ENCODE measurements around the gene ZC3HAV1. TPM values are rescaled to one million over a fixed set of nuclear protein-coding genes. Genes with fewer than 3 reads are reported as not detected.

ZC3HAV1 gene
- total and polyA plus RNA-seq, 9 of the 15 experiments (the other 6 are each of a cell fraction or from before 2014, with no cell fraction given), result 11.9 to 40.5 (median 23.9) TPM

DNA sequence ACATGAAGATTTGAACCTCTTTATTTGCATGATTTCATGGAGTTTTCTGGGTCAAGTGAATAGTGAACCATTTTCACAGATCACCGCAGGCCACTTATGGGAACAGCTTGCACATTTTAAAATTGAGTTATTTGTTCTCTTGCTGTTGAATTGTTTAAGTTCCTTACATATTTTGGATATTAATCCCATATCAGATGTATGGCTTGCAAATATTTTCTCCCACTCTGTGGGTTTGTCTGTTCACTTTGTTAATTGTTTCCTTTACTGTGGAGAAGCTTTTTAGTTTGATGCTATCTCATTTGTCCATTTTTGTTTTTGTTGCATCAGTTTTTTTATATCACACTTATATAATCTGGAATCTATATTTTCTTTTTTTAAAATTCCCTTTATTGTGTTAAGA, 59.6 kb downstream of the ZC3HAV1 start (continued):
- no peak for TF ChIP-seq POLR3A (IDR thresholded peaks at IDR 0.05; ENCODE audit: borderline replicate concordance, extremely low read depth, insufficient read depth, insufficient read length)
- TF ChIP-seq, protein P1, sequence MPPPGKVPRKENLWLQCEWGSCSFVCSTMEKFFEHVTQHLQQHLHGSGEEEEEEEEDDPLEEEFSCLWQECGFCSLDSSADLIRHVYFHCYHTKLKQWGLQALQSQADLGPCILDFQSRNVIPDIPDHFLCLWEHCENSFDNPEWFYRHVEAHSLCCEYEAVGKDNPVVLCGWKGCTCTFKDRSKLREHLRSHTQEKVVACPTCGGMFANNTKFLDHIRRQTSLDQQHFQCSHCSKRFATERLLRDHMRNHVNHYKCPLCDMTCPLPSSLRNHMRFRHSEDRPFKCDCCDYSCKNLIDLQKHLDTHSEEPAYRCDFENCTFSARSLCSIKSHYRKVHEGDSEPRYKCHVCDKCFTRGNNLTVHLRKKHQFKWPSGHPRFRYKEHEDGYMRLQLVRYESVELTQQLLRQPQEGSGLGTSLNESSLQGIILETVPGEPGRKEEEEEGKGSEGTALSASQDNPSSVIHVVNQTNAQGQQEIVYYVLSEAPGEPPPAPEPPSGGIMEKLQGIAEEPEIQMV (tag; conservative IDR thresholded peaks at IDR 0.05; ENCODE audit: low read depth), result no peak
- TF ChIP-seq E2F3 (CRISPR knock-in tag; IDR thresholded peaks at IDR 0.05), result no peak
- no peak for TF ChIP-seq NCOA4 (IDR thresholded peaks at IDR 0.05; ENCODE audit: partially characterized antibody)
- TF ChIP-seq BRD4 (IDR thresholded peaks at IDR 0.05), result no peak
- no peak for TF ChIP-seq GABPA (tag; conservative IDR thresholded peaks at IDR 0.05; ENCODE audit: low read depth)

DNA sequence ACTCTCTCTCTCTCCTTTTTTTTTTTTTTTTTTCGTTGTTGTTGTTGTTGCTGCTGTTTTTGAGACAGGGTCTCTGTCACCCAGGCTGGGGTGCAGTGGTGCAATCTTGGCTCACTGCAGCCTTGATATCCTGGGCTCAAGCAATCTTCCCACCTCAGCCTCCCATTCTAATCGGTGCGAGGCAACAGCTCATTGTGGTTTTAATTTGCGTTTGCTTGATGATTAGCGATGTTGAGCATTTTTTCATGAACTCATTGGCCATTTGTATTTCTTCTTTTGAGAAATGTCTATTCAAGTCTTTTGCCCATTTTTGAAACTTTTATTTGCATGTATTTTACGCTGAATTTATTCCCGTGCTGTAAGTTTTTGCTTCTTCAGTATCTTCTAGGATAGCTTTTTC, 60.4 kb downstream of the ZC3HAV1 start:
- no peaks in the 10 kb centered on the region for H3K9me1 ChIP-seq (ENCODE audit: control insufficient read depth, insufficient read depth, low read length)
- no TSS peak for BruUV-seq (replicated peaks)
- CTCF ChIA-PET (ENCODE audit: low intra/inter-chr PET ratio), result no interaction called here
- no peak overlapping the region for H3K9ac ChIP-seq (ENCODE audit: insufficient read depth in 1 of 2, low read depth in 2 of 2, low read length in 2 of 2)
- POLR2A ChIA-PET, result interaction anchor here (1.3 to 1.7 kb wide), 2 partner anchors 9 to 11 kb away, joined by 4 to 5 read pairs; no protein-coding TSS in a partner anchor
- 79% methylated on average over 7 of the region's 7 CpGs for WGBS (ENCODE audit: insufficient coverage, low coverage, missing lambda C conversion rate)
- no peaks in the 10 kb centered on the region for H3K27me3 ChIP-seq (ENCODE audit: control insufficient read depth in 2 of 2, insufficient read depth in 2 of 2, low read length in 2 of 2)
- H3K4me2 ChIP-seq (ENCODE audit: insufficient read depth, low read length), result no peak overlapping the region
- intact Hi-C loops (cut with micrococcal nuclease) (no loop called here), in situ Hi-C loops (cut with MboI) (no loop called here)
- H3K79me2 ChIP-seq (ENCODE audit: control insufficient read depth, insufficient read depth, low read length), result no peaks in the 10 kb centered on the region
- H3K4me1 ChIP-seq (replicated peaks in 1 of 2; ENCODE audit: control insufficient read depth in 2 of 2, insufficient read depth in 2 of 2, low read length in 2 of 2), result peaks cover 4 to 15% of the 10 kb centered on the region in 2 experiments; a peak in 4 of 5 replicates
- no peaks in the 10 kb centered on the region for H3K9me3 ChIP-seq (replicated peaks; ENCODE audit: control insufficient read depth, insufficient read depth, low read depth, low read length)
- H3K27ac ChIP-seq (ENCODE audit: extremely low read depth, low read depth, low read length), result no peak overlapping the region
- H2AFZ ChIP-seq (ENCODE audit: low read depth, low read length), result no peak overlapping the region
- H3K36me3 ChIP-seq (ENCODE audit: control insufficient read depth, insufficient read depth, low read length), result peaks cover 77% of the 10 kb centered on the region
- ATAC-seq, result no peak
- H4K20me1 ChIP-seq (replicated peaks; ENCODE audit: control insufficient read depth, insufficient read depth, low read length), result no peaks in the 10 kb centered on the region
- no peak overlapping the region for H3K4me3 ChIP-seq
- no peak for FAIRE-seq
- no peak for DNase-seq (ENCODE audit: extremely low read depth in 1 of 4, low spot score in 3 of 4)
- TF ChIP-seq ZNF778 (CRISPR knock-in tag; IDR thresholded peaks at IDR 0.05) (no peak), ZNF253 (CRISPR knock-in tag; conservative IDR thresholded peaks at IDR 0.05) (no peak), HNRNPUL1 (IDR thresholded peaks at IDR 0.05; ENCODE audit: low read length) (no peak), SMARCE1 (IDR thresholded peaks at IDR 0.05) (no peak), ELF1 (tag; IDR thresholded peaks at IDR 0.05) (no peak), GTF2A2 (tag; IDR thresholded peaks at IDR 0.05) (no peak), MEF2D (tag; conservative IDR thresholded peaks at IDR 0.05; ENCODE audit: low read depth) (no peak)
- TF ChIP-seq, protein P2, sequence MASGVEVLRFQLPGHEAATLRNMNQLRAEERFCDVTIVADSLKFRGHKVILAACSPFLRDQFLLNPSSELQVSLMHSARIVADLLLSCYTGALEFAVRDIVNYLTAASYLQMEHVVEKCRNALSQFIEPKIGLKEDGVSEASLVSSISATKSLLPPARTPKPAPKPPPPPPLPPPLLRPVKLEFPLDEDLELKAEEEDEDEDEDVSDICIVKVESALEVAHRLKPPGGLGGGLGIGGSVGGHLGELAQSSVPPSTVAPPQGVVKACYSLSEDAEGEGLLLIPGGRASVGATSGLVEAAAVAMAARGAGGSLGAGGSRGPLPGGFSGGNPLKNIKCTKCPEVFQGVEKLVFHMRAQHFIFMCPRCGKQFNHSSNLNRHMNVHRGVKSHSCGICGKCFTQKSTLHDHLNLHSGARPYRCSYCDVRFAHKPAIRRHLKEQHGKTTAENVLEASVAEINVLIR (CRISPR knock-in tag; IDR thresholded peaks at IDR 0.05), result no peak
- TF ChIP-seq, protein P3, sequence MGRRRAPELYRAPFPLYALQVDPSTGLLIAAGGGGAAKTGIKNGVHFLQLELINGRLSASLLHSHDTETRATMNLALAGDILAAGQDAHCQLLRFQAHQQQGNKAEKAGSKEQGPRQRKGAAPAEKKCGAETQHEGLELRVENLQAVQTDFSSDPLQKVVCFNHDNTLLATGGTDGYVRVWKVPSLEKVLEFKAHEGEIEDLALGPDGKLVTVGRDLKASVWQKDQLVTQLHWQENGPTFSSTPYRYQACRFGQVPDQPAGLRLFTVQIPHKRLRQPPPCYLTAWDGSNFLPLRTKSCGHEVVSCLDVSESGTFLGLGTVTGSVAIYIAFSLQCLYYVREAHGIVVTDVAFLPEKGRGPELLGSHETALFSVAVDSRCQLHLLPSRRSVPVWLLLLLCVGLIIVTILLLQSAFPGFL (CRISPR knock-in tag; IDR thresholded peaks at IDR 0.05), result no peak
- TF ChIP-seq, protein P4, sequence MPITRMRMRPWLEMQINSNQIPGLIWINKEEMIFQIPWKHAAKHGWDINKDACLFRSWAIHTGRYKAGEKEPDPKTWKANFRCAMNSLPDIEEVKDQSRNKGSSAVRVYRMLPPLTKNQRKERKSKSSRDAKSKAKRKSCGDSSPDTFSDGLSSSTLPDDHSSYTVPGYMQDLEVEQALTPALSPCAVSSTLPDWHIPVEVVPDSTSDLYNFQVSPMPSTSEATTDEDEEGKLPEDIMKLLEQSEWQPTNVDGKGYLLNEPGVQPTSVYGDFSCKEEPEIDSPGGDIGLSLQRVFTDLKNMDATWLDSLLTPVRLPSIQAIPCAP (CRISPR knock-in tag; IDR thresholded peaks at IDR 0.05; ENCODE audit: borderline replicate concordance), result no peak
- TF ChIP-seq, protein P5, sequence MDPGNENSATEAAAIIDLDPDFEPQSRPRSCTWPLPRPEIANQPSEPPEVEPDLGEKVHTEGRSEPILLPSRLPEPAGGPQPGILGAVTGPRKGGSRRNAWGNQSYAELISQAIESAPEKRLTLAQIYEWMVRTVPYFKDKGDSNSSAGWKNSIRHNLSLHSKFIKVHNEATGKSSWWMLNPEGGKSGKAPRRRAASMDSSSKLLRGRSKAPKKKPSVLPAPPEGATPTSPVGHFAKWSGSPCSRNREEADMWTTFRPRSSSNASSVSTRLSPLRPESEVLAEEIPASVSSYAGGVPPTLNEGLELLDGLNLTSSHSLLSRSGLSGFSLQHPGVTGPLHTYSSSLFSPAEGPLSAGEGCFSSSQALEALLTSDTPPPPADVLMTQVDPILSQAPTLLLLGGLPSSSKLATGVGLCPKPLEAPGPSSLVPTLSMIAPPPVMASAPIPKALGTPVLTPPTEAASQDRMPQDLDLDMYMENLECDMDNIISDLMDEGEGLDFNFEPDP (CRISPR knock-in tag; IDR thresholded peaks at IDR 0.05), result no peak

All from K562 (cell line).